Natural killer cell (primary cell): Measurements from ENCODE around the gene ABR. TPM values are rescaled to one million over a fixed set of nuclear protein-coding genes. Genes with fewer than 3 reads are reported as not detected.
"Not testable (repeated sequence)": the region's sequence is repeated elsewhere in the genome, so short reads cannot be mapped to it uniquely, and the experiment has no call there.

Experiments used
- ATAC-seq, 3 donors: fragments of 150-1000 bp in 2 of 3; fragments of 200-7000 bp in 1 of 3; cut with Tn5 transposase; 1 replicate in 1 of 3; 2 replicates in 2 of 3; pipeline ENCODE4 v1.10.0; 2021; ENCODE audit warnings: mild to moderate bottlenecking in 2 of 3, moderate library complexity in 2 of 3
- DNase-seq, 2 donors: peaks; one replicate each; pipeline versions ENCODE4 v3.0.0 to v3.0.0-alpha.2; 2013 to 2021; ENCODE audit warnings: mixed read lengths in 1 of 2
- H3K27ac ChIP-seq: one replicate; pipeline ENCODE4 v1.5.1; 2013; ENCODE audit warnings: mild to moderate bottlenecking, low read length
- H3K27me3 ChIP-seq: one replicate; pipeline ENCODE4 v1.6.1; 2013; ENCODE audit warnings: low read length; ENCODE audit not compliant: control insufficient read depth, insufficient read depth
- H3K36me3 ChIP-seq: one replicate; pipeline ENCODE4 v1.6.1; 2013; ENCODE audit warnings: low read length; ENCODE audit not compliant: control insufficient read depth, insufficient read depth
- H3K4me1 ChIP-seq: one replicate; pipeline ENCODE4 v1.6.1; 2013; ENCODE audit warnings: low read length; ENCODE audit not compliant: control insufficient read depth, insufficient read depth
- H3K4me3 ChIP-seq: one replicate; pipeline ENCODE4 v1.5.1; 2013; ENCODE audit warnings: low read length
- H3K9me3 ChIP-seq: one replicate; pipeline ENCODE4 v1.6.1; 2013; ENCODE audit warnings: low read length; ENCODE audit not compliant: control insufficient read depth, insufficient read depth
- H3K27ac Mint-ChIP-seq, 2 donors: one replicate each; pipeline ENCODE4 v1.8.0; 2022; ENCODE audit warnings: mild to moderate bottlenecking in 2 of 2, mixed read lengths in 2 of 2, moderate library complexity in 1 of 2
- H3K27me3 Mint-ChIP-seq, 2 donors: one replicate each; pipeline ENCODE4 v1.8.0; 2022; ENCODE audit warnings: low read depth in 2 of 2, mixed read lengths in 2 of 2
- H3K36me3 Mint-ChIP-seq: one replicate; pipeline ENCODE4 v1.8.0; 2022; ENCODE audit warnings: mixed read lengths
- H3K4me1 Mint-ChIP-seq, 2 donors: one replicate each; pipeline ENCODE4 v1.8.0; 2022; ENCODE audit warnings: mixed read lengths in 2 of 2
- H3K4me3 Mint-ChIP-seq: one replicate; pipeline ENCODE4 v1.8.0; 2022; ENCODE audit warnings: mild to moderate bottlenecking, moderate library complexity, mixed read lengths
- H3K9me3 Mint-ChIP-seq, 2 donors: one replicate each; pipeline ENCODE4 v1.8.0; 2022; ENCODE audit warnings: mixed read lengths in 2 of 2
- CTCF ChIP-seq: fragments of 200-600 bp; IDR thresholded peaks from one replicate; pipeline ENCODE4 v1.8.0; 2022; ENCODE audit warnings: antibody characterized with exemption
- WGBS: methylation state at CpG from one replicate; pipeline ENCODE4 v1.1.7; 2013; ENCODE audit warnings: missing lambda C conversion rate; ENCODE audit not compliant: insufficient coverage; 5-methylcytosine and 5-hydroxymethylcytosine counted together
- intact Hi-C: fragments of 100-400 bp; cut with micrococcal nuclease; formaldehyde crosslinking; loops from one replicate; pipeline ENCODE4 v1.14.2; 2022
- total RNA-seq, 4 donors: library from RNA; stranded (reverse); fragments of 120-200 nt in 1 of 4; gene quantifications; one replicate each; pipeline versions ENCODE4 v1.2.3 to v1.2.4, GENCODE V29; 2013 to 2022

The ABR gene
- total RNA-seq, 3 donors from 2014 or later (not counting 1 experiment from before 2014, with no cell fraction given) = 155 to 215 (median 163) TPM

GRCh38 chr17:1100382-1100781 lies 79.4 kb downstream of the ABR start:
- H3K4me1 ChIP-seq = peaks cover 25% of the 10 kb centered on the region

GRCh38 chr17:1099242-1099641 lies 80.5 kb downstream of the ABR start:
- intact Hi-C loops = no loop called here
- no peak overlapping the region for H3K4me3 ChIP-seq
- H3K9me3 Mint-ChIP-seq = no peaks in the 10 kb centered on the region
- H3K9me3 ChIP-seq = no peaks in the 10 kb centered on the region
- peaks cover 28% of the 10 kb centered on the region for H3K4me1 ChIP-seq
- ATAC-seq = no peak
- H3K36me3 ChIP-seq = peaks cover 25% of the 10 kb centered on the region
- no peak overlapping the region for H3K27ac Mint-ChIP-seq
- 95% methylated on average over 9 of the region's 9 CpGs for WGBS
- DNase-seq = no peak
- peaks cover 17 to 43% of the 10 kb centered on the region in 2 donors for H3K4me1 Mint-ChIP-seq
- no peaks in the 10 kb centered on the region for H3K36me3 Mint-ChIP-seq
- no peaks in the 10 kb centered on the region for H3K27me3 Mint-ChIP-seq
- no peak for TF ChIP-seq CTCF
- H3K27ac ChIP-seq = no peak overlapping the region
- no peaks in the 10 kb centered on the region for H3K27me3 ChIP-seq
- H3K4me3 Mint-ChIP-seq = no peak overlapping the region

More at GRCh38 chr17:1100382-1100781, 79.4 kb downstream of the ABR start:
- Histone ChIP-seq H3K36me3 (peaks cover 17% of the 10 kb centered on the region), H3K4me3 (no peak overlapping the region), H3K27ac (no peak overlapping the region), H3K27me3 (no peaks in the 10 kb centered on the region), H3K9me3 (no peaks in the 10 kb centered on the region)
- H3K4me1 Mint-ChIP-seq = peaks cover 17 to 37% of the 10 kb centered on the region in 2 donors
- no peaks in the 10 kb centered on the region for H3K27me3 Mint-ChIP-seq
- no peak for TF ChIP-seq CTCF
- no peaks in the 10 kb centered on the region for H3K36me3 Mint-ChIP-seq
- no peaks in the 10 kb centered on the region for H3K9me3 Mint-ChIP-seq
- intact Hi-C loops = no loop called here
- WGBS = 94% methylated on average over 11 of the region's 11 CpGs
- ATAC-seq (no peak), DNase-seq (no peak)
- no peak overlapping the region for H3K4me3 Mint-ChIP-seq
- H3K27ac Mint-ChIP-seq = no peak overlapping the region

- WGBS = 93% methylated on average over 19 of the region's 19 CpGs
- H3K9me3 ChIP-seq, H3K27me3 ChIP-seq, H3K36me3 Mint-ChIP-seq, H3K4me3 Mint-ChIP-seq, H3K27ac ChIP-seq, H3K4me3 ChIP-seq, intact Hi-C loops, H3K27me3 Mint-ChIP-seq, H3K9me3 Mint-ChIP-seq: not testable (repeated sequence)
- ATAC-seq (peak in 2 of 3 donors; percentile 32 to 67), DNase-seq (peak in 1 of 2 donors; percentile 12)
- Histone ChIP-seq H3K36me3 (peaks cover 28% of the 10 kb centered on the region), H3K4me1 (peaks cover 28% of the 10 kb centered on the region)
- Mint-ChIP-seq H3K27ac (peak overlapping the region; percentile 43 to 75), H3K4me1 (peaks cover 17 to 34% of the 10 kb centered on the region in 2 donors)
These were observed 81.6 kb downstream of the ABR start for GRCh38 chr17:1097972-1098744.

- ATAC-seq = peak in 1 of 3 donors; percentile 35
These were observed 83.6 kb downstream of the ABR start for GRCh38 chr17:1096215-1096614.

More at GRCh38 chr17:1096215-1096614, 83.6 kb downstream of the ABR start:
- Histone ChIP-seq H3K27me3 (no peaks in the 10 kb centered on the region), H3K27ac (no peak overlapping the region), H3K4me3 (no peak overlapping the region), H3K36me3 (peaks cover 37% of the 10 kb centered on the region), H3K9me3 (no peaks in the 10 kb centered on the region), H3K4me1 (peaks cover 28% of the 10 kb centered on the region)
- WGBS = 30% methylated on average over 9 of the region's 9 CpGs
- H3K27me3 Mint-ChIP-seq = no peaks in the 10 kb centered on the region
- no peaks in the 10 kb centered on the region for H3K36me3 Mint-ChIP-seq
- H3K9me3 Mint-ChIP-seq = no peaks in the 10 kb centered on the region
- peaks cover 17 to 39% of the 10 kb centered on the region in 2 donors for H3K4me1 Mint-ChIP-seq
- intact Hi-C loops = no loop called here
- TF ChIP-seq CTCF = no peak
- peak overlapping the region; percentile 21 to 75 for H3K27ac Mint-ChIP-seq
- DNase-seq = no peak
- no peak overlapping the region for H3K4me3 Mint-ChIP-seq
